ENCODE data around the gene SH3D21.

- no peak for TF ChIP-seq CTCF (conservative IDR thresholded peaks at IDR 0.05 in 1 of 2, IDR thresholded peaks at IDR 0.05 in 1 of 2; ENCODE audit: extremely low read depth in 1 of 2, insufficient read depth in 1 of 2, low read depth in 1 of 2, low read length in 2 of 2)
- TF ChIP-seq EZH2 (IDR thresholded peaks at IDR 0.05; ENCODE audit: borderline replicate concordance, low read length): no peak
Measured at GRCh38 chr1:36273024-36273423, 33.1 kb upstream of the SH3D21 start.
